Measurements from ENCODE around the gene LARGE1.

The LARGE1 gene

GRCh38 chr22:33913188-33913587, 7.1 kb downstream of the LARGE1 start:
- DNase-seq = no peak

GRCh38 chr22:33909911-33910310, 10.4 kb downstream of the LARGE1 start:
- DNase-seq = no peak

DNA sequence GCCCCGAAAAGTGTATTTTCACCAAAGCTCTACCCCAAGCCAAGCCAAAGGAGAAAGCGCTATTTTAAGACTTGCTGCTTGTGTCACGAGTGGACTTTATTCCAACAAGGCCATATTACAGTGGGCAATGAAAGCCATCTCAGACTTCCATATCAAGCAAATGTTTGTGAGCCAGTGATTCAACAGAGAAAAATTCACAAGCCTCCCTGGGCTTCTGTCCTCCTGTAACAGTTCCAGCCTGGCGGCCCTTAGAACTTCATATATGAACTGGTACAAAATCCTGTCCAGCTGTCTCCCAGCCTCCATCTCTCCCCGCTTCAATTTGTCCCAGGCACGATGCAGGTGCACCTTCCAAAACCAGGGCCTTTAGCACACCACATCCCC, 11.2 kb downstream of the LARGE1 start:
- DNase-seq = no peak

DNA sequence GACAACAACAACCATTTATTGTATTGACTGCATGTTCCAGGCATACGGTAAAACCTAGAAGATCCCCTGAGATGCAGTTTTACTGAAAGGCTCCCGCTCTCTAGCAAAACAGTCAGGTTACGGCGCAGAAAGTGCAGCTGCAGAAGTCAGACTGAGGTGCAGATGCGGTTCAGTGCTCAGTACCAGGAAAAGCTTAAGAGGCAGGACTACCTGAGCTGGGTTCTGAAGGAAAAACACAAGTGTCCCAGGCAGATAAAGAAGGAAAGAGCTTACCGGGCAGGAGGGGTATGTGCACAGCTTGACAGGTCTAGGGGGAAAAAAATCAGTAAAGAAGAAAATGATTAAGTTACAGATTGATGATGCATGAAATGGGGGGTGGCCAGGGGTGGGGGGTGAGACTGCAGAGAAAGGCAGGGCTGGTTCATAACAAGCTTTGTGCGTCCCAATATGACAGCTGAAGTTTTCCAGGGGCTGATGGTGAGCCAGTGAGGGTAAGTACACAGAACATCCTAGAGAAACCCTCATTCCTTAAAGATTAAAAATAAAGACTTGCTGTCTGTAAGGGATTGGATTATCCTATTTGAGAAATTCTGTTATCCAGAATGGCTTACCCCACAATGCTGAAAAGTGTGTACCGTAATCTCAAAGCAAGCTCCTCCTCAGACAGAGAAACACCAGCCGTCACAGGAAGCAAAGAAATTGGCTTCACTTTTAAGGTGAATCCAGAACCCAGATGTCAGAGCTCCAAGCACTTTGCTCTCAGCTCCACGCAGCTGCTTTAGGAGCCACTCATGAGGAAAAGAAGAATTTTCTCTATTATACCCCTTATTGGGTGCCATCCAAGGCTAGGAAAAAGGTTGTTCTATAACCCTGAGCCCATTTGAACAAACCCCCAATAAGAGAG, 11.9 kb downstream of the LARGE1 start:
- no peak for DNase-seq

DNA sequence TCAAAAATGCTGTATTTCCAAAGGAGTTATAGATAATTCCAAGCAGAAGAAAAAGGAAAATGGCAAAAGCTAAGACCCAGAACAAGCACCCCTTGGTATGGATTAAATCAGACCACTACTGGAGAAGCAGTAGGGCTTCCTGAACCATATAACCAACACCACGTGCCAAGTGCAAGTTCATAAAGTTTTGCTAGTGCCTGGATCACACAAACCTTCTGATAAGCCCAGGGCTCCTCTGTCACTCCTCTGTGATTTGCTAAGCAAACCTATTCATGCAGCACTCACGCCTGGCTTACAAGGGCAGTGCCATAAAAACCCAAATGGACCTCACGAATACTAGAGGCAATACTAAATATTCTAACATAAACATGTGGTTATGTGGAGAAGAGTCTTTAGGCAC, 13.3 kb downstream of the LARGE1 start:
- DNase-seq = no peak

- no peak for DNase-seq
These were observed 13.8 kb downstream of the LARGE1 start for GRCh38 chr22:33906475-33906874.

DNA sequence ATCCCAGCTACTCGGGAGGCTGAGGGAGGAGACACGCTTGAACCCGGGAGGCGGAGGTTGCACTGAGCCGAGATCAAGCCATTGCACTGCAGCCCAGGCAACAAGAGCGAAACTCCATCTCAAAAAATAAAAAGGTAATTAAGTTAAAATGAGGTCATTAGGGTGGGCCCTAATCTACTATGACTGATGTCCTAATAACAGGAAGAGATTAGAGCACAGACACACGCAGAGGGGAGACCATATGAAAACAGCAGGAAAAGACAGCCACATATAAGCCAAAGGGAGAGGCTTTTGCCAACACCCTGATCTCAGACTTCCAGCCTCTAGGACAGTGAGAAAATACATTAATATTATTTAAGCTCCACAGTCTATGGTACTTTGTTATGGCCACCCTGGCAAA, 17.3 kb downstream of the LARGE1 start:
- DNase-seq = no peak

- DNase-seq = no peak
These were observed 18.2 kb downstream of the LARGE1 start for GRCh38 chr22:33902073-33902472.

DNA sequence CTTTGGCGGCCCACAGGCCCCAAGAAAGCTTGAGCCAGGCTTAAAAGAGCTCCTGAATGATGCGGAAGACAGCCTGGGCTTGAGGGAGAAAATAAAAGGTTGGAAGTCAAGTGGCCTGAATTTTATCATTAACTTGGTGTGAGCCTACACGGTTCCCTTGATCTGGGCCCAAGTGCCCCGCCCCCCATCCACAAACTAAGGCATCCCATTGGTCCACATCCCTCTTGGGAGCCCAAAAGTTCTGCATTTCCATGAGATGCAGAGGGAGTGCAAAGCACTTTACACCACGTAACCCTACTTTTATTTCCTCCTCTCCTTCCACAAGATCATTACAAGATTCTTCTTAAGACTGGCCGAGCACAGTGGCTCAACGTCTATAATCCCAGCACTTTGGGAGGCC, 22.2 kb downstream of the LARGE1 start:
- no peak for DNase-seq

GRCh38 chr22:33897448-33897835, 22.8 kb downstream of the LARGE1 start:
- DNase-seq = no peak

DNA sequence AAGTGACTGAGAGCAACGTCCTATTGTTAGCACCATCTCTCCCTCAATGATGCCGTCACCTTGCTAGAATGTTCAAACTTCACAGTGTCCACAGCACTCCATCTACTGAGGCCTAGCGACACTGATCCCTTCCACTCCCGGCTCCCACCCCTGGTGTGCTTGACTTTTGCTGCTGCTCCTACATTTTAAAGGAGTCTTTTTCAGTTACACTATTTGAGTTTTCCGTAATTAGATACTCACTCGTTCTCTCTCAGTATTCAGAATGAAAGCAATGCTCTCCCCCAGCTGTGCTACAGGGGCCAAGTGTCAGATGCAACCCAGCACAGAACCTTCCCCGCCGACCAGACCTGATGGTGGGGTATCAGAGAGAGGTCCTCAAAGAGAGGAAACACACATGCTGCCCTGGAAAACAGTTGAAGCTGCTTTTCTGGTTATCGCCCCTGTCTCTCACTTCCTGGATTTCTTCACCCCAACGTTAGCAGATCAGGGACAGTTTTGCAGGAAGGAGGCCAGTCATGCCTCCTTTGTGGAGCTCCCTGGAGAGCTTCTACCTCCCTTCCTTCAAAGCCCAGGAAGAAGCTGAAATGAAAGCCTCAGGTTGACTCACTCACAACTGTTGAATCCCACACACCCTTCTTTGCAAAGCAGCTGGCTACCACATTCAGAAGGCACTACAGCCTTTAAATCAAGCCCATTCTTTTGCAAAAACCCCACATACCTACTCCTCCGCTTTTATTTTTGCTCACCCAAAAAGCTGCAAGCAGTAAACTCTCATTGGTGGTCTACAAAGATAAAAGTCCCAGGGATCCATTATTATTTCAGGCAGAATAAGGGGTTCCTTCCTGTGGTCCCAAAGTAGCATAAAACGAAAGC, 23.5 kb downstream of the LARGE1 start:
- no peak for DNase-seq

DNA sequence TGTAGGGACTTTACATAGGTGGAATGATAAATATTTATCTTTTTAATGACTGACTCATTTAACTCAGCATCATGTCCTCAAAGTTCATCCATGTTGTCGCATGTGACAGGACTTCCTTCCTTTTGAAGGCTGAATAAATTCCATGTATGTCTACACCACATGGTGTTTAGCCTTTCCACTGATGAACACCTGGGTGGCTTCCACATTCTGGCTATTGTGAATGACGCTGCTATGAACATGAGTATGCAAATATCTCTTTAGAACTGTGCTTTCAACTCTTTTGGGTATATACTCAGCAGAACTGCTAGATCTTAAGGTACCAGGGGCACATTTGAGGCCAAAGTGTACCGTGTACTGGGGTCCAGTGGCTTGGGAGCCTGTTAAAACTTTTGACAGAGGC, 24.1 kb downstream of the LARGE1 start:
- DNase-seq = no peak

DNA sequence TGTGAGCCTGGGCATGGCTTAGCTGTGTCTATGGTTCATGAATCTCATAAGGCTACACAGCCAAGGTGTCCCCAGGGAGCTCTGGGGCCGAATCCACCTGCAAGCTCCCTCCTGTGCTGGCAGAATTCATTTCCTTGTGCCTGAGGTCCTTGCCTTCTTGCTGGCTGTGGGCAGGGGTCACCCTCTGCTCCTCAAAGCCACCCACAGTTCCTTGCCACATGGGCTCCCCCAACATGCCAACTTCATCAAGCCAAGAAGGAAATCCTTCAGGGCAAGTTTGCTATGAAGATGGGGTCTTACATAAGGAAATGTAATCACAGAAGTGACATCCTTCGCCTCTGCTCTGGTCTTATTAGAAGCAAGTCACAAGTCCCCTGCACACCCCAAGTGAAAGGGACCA, 24.8 kb downstream of the LARGE1 start:
- DNase-seq = no peak

DNA sequence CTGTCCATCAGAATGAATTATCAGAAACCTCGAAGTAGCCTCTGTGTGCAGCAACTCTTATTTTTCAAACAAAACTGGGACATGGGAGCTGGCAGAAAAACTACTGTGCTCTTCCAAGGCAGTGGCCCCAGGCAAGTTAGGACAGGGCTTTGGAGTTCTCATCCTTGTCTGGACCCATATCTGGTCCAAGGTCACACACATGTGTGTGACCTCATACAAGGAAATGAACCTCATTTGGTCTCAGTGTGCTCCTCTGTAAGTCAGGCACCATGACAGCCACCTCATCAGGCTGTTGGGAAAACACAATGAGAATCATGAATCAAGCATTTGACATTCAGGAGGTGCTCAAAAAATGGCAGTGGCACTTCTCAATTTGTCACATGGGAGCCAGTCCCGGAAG, 25.8 kb downstream of the LARGE1 start:
- no peak for DNase-seq

DNA sequence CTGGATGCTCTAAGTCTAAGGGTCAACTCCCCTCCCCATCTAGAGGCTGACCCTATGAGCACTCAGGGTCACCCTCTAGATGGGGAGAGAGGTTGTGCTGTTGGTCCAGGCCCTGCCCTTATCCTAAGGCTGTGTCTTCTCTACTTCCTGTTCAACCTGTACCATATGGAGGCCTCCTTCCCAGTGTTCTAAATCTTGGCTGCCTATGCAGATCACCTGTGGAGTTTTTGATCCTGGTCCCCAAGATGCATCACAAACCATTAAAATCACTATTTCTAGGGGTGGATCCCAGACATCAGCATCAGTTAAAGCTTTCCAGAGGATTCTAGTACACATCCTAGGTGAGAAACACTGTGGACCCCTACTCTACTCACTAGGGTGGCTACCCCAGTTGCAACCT, 26.2 kb downstream of the LARGE1 start:
- no peak for DNase-seq

DNA sequence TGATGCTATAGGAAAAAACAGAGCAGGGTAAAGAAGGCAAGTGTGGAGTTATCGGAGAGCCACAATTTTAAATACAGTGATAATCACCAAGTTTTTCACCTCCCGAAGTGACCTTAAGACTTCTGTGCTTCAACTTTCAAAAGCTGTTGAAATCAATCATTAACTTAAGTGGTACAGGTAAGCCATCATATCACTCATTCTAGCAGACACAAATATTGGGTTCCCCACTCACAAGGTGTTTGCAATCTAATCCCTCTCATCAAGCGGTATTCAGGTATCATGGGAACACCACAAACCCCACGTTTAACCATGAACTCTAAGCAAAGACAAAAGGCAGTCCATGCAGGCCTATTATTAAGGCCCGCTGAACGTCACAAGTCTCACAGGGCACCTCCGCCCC, 26.8 kb downstream of the LARGE1 start:
- DNase-seq = no peak

DNA sequence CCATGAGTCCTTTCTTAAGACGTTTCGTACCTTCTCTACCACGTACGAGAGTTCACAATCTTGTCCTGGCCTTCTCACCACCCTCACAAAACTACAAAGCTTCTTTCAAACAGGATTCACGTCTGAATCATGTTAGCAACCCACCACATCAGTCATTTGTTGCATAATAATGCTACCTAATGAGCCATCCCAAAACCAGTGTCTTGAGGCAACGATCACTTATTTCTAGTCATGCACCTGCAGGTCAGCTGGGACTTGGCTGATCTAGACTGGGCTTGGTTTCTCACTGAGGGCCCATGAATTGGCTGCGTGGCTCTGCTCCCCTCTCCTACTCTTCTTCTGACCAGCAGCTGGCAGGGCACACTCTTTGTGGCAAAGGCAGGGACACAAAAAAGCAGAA, 28.3 kb downstream of the LARGE1 start:
- DNase-seq = no peak

DNA sequence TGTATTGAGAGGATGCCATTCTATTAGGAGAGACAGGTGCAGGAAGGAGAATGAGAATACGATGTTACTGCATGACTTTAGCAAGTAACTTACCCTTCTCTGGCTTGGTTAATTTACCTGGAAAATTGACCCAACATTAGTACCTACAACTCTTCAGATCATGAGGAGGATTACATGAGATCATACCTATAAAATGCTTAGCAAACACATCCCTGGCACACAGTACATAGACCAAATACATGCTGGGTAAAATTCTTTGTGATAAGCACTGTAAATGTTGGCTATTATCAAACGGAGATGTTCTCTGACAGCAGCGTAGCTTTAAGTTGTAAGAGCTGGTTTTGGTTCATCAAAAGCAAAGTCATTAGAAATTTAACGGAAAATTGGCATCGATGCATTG, 28.8 kb downstream of the LARGE1 start:
- DNase-seq = no peak

- no peak for DNase-seq
These were observed 30.5 kb downstream of the LARGE1 start for GRCh38 chr22:33889748-33890147.

DNA sequence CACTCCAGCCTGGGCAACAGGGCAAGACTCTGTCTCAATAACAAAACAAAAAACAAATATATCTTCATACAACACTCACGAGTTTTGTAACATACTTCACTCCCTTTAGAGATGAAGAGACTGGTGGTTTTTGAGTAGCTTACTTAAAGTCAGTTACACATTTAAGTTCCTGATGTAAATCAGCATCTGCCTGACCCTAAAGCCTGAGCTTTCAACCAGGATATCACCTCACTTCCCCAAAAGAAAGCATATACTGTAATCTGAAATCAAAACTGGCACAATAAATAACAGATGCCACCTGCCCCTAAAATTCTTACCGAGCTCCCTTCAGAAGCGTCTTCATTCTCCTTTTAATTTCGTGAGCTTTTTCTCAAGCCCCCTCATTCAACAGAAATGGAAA, 31.5 kb downstream of the LARGE1 start:
- no peak for DNase-seq

DNA sequence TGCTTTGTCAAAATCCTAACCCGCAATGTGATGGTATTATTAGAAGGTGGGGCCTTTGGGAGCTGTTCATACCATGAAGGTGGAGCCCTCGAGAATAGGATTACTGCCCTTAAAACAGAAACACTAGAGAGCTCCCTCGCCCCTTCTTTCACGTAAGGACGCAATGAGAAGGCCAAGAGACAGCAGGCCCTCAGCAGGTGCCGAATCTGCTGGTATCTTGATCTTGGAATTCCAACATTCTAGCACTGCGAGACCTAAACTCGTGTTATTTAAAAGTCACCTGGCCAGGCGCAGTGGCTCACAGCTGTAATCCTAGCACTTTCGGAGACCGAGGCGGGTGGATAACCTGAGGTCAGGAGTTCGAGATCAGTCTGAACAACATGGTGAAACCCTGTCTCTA, 33.1 kb downstream of the LARGE1 start:
- no peak for DNase-seq

DNA sequence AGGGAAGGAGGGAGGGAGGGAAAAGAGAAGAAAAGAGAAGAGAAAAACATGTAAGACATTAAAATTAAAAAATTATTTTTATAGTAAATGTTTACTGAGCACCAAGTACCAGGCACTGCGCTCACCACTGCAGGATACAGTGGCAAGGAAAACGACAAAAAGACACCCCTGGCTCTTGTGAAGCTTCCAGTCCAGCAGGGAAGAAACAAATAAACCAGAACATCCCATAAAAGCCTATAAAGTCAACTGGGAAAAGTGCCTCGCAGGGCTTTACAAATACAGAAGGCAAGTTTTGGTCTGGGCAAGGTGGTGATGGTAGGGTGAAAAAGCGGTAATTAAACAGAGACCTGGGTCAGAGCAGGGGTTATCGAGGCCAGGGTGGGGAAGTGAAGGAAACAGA, 33.6 kb downstream of the LARGE1 start:
- no peak for DNase-seq

DNA sequence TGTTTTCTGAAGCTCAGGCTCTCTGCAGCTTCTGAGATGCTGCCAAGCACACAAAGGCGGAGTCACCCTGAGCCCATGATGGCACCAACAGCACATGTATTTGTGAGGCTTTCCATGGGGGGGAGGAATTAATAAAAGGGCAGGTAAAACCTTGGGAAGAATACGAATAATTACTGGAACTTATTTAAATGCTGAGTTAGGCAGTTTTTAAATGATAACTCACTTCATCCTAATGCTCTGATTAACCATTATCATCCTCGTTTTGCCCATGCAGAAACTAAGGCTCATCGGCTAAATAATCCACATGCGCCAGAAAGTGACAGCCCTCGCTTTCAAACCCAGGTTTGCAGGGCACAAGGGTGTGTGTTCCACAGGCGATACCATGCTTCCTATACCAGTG, 35.4 kb downstream of the LARGE1 start:
- no peak for DNase-seq

Measured in activated effector memory CD4-positive, alpha-beta T cell treated with anti-CD3 and anti-CD28 coated beads, Interleukin-2, amount 50 U/mL, for 16 hours (primary cell).